ENCODE results near the gene MGAT5. TPM values are rescaled to one million over a fixed set of nuclear protein-coding genes. Genes with fewer than 3 reads are reported as not detected.

MGAT5 gene
- total RNA-seq, 4 donors from 2014 or later: 47.4 to 56.4 (median 50.3) TPM

DNA sequence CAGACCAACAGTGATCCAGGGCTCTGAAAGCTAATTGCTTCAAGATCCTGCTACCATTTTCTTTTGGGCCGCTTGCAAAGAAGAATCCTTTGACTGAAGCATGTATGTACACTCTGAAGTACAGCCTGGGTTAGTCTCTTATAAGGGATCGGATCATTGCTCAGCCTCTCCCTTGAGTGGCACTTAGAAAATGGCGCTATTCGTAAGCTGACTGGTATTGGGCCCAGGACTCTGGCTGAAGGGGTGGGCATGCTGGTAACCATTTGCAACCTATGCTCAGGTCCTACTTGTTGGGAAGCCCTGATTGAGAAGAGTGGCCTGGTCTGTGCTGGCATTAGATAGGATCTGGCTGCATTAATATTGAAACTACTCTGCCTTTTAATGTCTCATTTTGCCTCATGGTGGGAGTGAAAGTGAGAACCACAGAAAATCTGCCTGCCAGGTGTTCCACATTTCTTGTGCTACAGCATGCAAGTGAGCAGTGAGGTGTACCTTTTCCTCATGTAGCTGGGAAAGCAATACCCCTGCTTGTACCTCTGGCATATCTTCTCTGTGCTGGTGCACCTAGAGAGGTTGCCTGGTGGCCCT is 661 bp upstream of the MGAT5 start:
- intact Hi-C loops (cut with DNase I): no loop called here
- no peak for DNase-seq (ENCODE audit: extremely low spot score)
- TF ChIP-seq EP300 (IDR thresholded peaks at IDR 0.05) (no peak), POLR2AphosphoS5 (IDR thresholded peaks at IDR 0.05) (no peak), POLR2A (IDR thresholded peaks at IDR 0.05; ENCODE audit: low read depth) (no peak)
- TF ChIP-seq, protein P1, sequence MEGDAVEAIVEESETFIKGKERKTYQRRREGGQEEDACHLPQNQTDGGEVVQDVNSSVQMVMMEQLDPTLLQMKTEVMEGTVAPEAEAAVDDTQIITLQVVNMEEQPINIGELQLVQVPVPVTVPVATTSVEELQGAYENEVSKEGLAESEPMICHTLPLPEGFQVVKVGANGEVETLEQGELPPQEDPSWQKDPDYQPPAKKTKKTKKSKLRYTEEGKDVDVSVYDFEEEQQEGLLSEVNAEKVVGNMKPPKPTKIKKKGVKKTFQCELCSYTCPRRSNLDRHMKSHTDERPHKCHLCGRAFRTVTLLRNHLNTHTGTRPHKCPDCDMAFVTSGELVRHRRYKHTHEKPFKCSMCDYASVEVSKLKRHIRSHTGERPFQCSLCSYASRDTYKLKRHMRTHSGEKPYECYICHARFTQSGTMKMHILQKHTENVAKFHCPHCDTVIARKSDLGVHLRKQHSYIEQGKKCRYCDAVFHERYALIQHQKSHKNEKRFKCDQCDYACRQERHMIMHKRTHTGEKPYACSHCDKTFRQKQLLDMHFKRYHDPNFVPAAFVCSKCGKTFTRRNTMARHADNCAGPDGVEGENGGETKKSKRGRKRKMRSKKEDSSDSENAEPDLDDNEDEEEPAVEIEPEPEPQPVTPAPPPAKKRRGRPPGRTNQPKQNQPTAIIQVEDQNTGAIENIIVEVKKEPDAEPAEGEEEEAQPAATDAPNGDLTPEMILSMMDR (IDR thresholded peaks at IDR 0.05): no peak
- no peak overlapping the region for H3K27ac ChIP-seq (replicated peaks in 1 of 4)
- no peaks in the 10 kb centered on the region for H3K9me3 ChIP-seq
- no peak overlapping the region for H3K4me3 ChIP-seq
- H3K27me3 ChIP-seq: no peaks in the 10 kb centered on the region
- H3K4me1 ChIP-seq: peaks cover 7 to 26% (median 21%) of the 10 kb centered on the region in 4 donors
- peaks cover 0 to 8% (median 4%) of the 10 kb centered on the region in 4 donors for H3K36me3 ChIP-seq
- WGBS: 96% methylated on average over 4 of the region's 4 CpGs

- H3K9me3 ChIP-seq: no peaks in the 10 kb centered on the region
- H3K36me3 ChIP-seq: peaks cover 0 to 8% (median 4%) of the 10 kb centered on the region in 4 donors
- no peaks in the 10 kb centered on the region for H3K27me3 ChIP-seq
- no peak overlapping the region for H3K27ac ChIP-seq (replicated peaks in 1 of 4)
- TF ChIP-seq POLR2AphosphoS5 (IDR thresholded peaks at IDR 0.05): no peak
- TF ChIP-seq, protein P1 (IDR thresholded peaks at IDR 0.05): no peak
- no peak for TF ChIP-seq EP300 (IDR thresholded peaks at IDR 0.05)
- no peak for TF ChIP-seq POLR2A (IDR thresholded peaks at IDR 0.05; ENCODE audit: low read depth)
- DNase-seq (ENCODE audit: extremely low spot score): no peak
- H3K4me1 ChIP-seq: peaks cover 23 to 37% (median 33%) of the 10 kb centered on the region in 4 donors
- intact Hi-C loops (cut with DNase I): no loop called here
- no peak overlapping the region for H3K4me3 ChIP-seq
Observed at GRCh38 chr2:134254824-134255223, 952 bp downstream of the MGAT5 start.

- intact Hi-C loops (cut with DNase I): no loop called here
- no peak overlapping the region for H3K27ac ChIP-seq (replicated peaks in 1 of 4)
- WGBS: 92% methylated on average over 2 of the region's 2 CpGs
Observed at GRCh38 chr2:134256956-134257355, 3.1 kb downstream of the MGAT5 start.

GRCh38 chr2:134257509-134257908 is 3.6 kb downstream of the MGAT5 start:
- Histone ChIP-seq H3K4me1 (peaks cover 48 to 64% (median 60%) of the 10 kb centered on the region in 4 donors), H3K4me3 (no peak overlapping the region), H3K9me3 (no peaks in the 10 kb centered on the region), H3K36me3 (peaks cover 0 to 8% (median 4%) of the 10 kb centered on the region in 4 donors), H3K27me3 (no peaks in the 10 kb centered on the region), H3K27ac (replicated peaks in 1 of 4) (no peak overlapping the region)
- DNase-seq (ENCODE audit: extremely low spot score): no peak
- intact Hi-C loops (cut with DNase I): no loop called here
- TF ChIP-seq POLR2AphosphoS5 (IDR thresholded peaks at IDR 0.05): no peak
- no peak for TF ChIP-seq EP300 (IDR thresholded peaks at IDR 0.05)
- TF ChIP-seq, protein P1 (IDR thresholded peaks at IDR 0.05): no peak
- TF ChIP-seq POLR2A (IDR thresholded peaks at IDR 0.05; ENCODE audit: low read depth): no peak

More at GRCh38 chr2:134256956-134257355, 3.1 kb downstream of the MGAT5 start:
- no peak for DNase-seq (ENCODE audit: extremely low spot score)
- no peak overlapping the region for H3K4me3 ChIP-seq
- H3K36me3 ChIP-seq: peaks cover 0 to 8% (median 4%) of the 10 kb centered on the region in 4 donors
- no peaks in the 10 kb centered on the region for H3K27me3 ChIP-seq
- H3K9me3 ChIP-seq: no peaks in the 10 kb centered on the region
- TF ChIP-seq EP300 (IDR thresholded peaks at IDR 0.05) (no peak), POLR2AphosphoS5 (IDR thresholded peaks at IDR 0.05) (no peak), POLR2A (IDR thresholded peaks at IDR 0.05; ENCODE audit: low read depth) (no peak)
- TF ChIP-seq, protein P1 (IDR thresholded peaks at IDR 0.05): no peak
- peaks cover 44 to 59% (median 54%) of the 10 kb centered on the region in 4 donors for H3K4me1 ChIP-seq
